Loucy (cell line): ENCODE results near the gene PPP1R12B.

Experiments
- EZH2phosphoT487 ChIP-seq: fragments of 200-600 bp; IDR thresholded peaks from 2 replicates; pipeline ENCODE4 v1.6.1; 2018; ENCODE audit warnings: antibody characterized with exemption, mild to moderate bottlenecking, moderate library complexity, borderline replicate concordance
- TF ChIP-seq, protein P1 (sequence below): fragments of 200-600 bp; sonication (generic); conservative IDR thresholded peaks from 2 replicates; pipeline ENCODE4 v1.5.1; 2014; ENCODE audit warnings: mild to moderate bottlenecking, antibody characterized with exemption, low read length

DNA sequence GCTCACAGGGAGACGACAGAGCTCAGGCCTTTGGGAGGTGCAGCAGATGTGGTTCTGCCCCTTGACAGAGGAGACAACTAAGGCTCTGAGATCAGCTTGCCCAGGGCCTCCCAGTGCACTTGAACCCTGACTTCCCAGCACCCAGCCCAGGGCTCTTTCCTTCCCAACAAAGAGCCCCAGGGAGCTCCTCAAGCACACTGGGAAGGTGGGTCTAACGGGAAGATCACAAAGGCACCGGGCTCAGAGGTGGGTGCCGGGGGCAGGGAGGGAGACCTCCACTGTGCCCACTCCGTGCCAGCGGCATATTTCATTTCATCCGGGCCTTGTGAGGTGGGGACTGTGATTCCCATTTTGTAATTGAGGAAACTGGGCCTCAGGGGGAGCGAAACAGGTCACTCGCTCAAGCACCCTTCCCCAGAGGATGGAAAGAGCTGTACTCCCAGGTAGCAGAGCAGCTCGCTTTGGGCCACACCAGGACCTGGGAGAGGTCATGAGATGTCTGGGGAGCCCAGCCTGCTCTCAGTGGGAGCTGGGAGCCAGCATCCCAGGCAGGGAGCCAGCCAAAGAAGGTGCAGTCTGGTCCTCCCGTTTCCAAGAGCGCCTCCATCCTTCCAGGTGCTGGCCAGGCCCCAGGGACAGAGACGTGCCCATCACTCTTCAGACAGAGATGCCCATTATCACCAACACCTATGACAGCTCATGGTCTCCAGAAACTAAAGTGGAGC lies 279.5 kb downstream of the PPP1R12B start:
- no peak for TF ChIP-seq EZH2phosphoT487
- TF ChIP-seq, protein P1, sequence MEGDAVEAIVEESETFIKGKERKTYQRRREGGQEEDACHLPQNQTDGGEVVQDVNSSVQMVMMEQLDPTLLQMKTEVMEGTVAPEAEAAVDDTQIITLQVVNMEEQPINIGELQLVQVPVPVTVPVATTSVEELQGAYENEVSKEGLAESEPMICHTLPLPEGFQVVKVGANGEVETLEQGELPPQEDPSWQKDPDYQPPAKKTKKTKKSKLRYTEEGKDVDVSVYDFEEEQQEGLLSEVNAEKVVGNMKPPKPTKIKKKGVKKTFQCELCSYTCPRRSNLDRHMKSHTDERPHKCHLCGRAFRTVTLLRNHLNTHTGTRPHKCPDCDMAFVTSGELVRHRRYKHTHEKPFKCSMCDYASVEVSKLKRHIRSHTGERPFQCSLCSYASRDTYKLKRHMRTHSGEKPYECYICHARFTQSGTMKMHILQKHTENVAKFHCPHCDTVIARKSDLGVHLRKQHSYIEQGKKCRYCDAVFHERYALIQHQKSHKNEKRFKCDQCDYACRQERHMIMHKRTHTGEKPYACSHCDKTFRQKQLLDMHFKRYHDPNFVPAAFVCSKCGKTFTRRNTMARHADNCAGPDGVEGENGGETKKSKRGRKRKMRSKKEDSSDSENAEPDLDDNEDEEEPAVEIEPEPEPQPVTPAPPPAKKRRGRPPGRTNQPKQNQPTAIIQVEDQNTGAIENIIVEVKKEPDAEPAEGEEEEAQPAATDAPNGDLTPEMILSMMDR: no peak
